DND-41 (cell line): ENCODE results near the gene ALKAL2.

Source experiments
- CTCF ChIP-seq: IDR thresholded peaks from 2 replicates; pipeline ENCODE4 v1.5.1; 2012; ENCODE audit warnings: borderline replicate concordance, low read length, moderate library complexity, mild to moderate bottlenecking; ENCODE audit not compliant: poor library complexity, severe bottlenecking; ENCODE audit errors: extremely low read depth
- EZH2 ChIP-seq: IDR thresholded peaks from 3 replicates; pipeline ENCODE4 v1.6.1; 2012; ENCODE audit warnings: borderline replicate concordance, low read depth, mild to moderate bottlenecking, moderate library complexity, low read length, inconsistent platforms; ENCODE audit not compliant: severe bottlenecking

GRCh38 chr2:309148-309953, 21.5 kb upstream of the ALKAL2 start:
- TF ChIP-seq CTCF (no peak), EZH2 (no peak)
